Progenitor cell of endocrine pancreas (in vitro differentiated cells): ENCODE measurements around the gene CYCS. TPM values are rescaled to one million over a fixed set of nuclear protein-coding genes. Genes with fewer than 3 reads are reported as not detected.

ENCODE experiments used
- DNase-seq: peaks from one replicate; pipeline ENCODE4 v3.0.0; 2021; ENCODE audit warnings: low spot score; ENCODE audit not compliant: unreplicated experiment
- H3K27ac Mint-ChIP-seq: 2 replicates; pipeline ENCODE4 v1.8.0; 2021; ENCODE audit warnings: mild to moderate bottlenecking, moderate library complexity, mixed read lengths
- H3K27me3 Mint-ChIP-seq: 2 replicates; pipeline ENCODE4 v1.8.0; 2021; ENCODE audit warnings: mixed read lengths
- H3K36me3 Mint-ChIP-seq: 2 replicates; pipeline ENCODE4 v1.8.0; 2022; ENCODE audit warnings: mixed read lengths; ENCODE audit not compliant: insufficient read depth
- H3K4me1 Mint-ChIP-seq: 2 replicates; pipeline ENCODE4 v1.8.0; 2021; ENCODE audit warnings: low read depth, mixed read lengths
- H3K4me3 Mint-ChIP-seq: 2 replicates; pipeline ENCODE4 v1.8.0; 2021; ENCODE audit warnings: low read depth, mild to moderate bottlenecking, moderate library complexity, mixed read lengths
- H3K9me3 Mint-ChIP-seq: 2 replicates; pipeline ENCODE4 v1.8.0; 2021; ENCODE audit warnings: low read depth, mixed read lengths
- long read RNA-seq: library from polyadenylated mRNA; unstranded; transcript quantifications from one replicate; pipeline ENCODE4 v2.0.0, GENCODE V29; 2020
- total RNA-seq: library from RNA; stranded (reverse); gene quantifications from 2 replicates; pipeline ENCODE4 v1.2.1, GENCODE V29; 2021
- TF ChIP-seq, protein P1 (sequence below): fragments of 200-600 bp; sonication (generic); IDR thresholded peaks from one replicate; pipeline ENCODE4 v1.5.0; 2021; ENCODE audit warnings: antibody characterized with exemption, mild to moderate bottlenecking; ENCODE audit not compliant: unreplicated experiment

CYCS gene
- total RNA-seq, result 62.3 and 69.5 TPM in 2 replicates
- long read RNA-seq, full-length matches to known transcripts, result 190 of 194 reads
- long read RNA-seq, partial matches to known transcripts, result 0 of 194 reads
- long read RNA-seq, other reads (novel, unspliced or antisense), result 4 of 194 reads

DNA sequence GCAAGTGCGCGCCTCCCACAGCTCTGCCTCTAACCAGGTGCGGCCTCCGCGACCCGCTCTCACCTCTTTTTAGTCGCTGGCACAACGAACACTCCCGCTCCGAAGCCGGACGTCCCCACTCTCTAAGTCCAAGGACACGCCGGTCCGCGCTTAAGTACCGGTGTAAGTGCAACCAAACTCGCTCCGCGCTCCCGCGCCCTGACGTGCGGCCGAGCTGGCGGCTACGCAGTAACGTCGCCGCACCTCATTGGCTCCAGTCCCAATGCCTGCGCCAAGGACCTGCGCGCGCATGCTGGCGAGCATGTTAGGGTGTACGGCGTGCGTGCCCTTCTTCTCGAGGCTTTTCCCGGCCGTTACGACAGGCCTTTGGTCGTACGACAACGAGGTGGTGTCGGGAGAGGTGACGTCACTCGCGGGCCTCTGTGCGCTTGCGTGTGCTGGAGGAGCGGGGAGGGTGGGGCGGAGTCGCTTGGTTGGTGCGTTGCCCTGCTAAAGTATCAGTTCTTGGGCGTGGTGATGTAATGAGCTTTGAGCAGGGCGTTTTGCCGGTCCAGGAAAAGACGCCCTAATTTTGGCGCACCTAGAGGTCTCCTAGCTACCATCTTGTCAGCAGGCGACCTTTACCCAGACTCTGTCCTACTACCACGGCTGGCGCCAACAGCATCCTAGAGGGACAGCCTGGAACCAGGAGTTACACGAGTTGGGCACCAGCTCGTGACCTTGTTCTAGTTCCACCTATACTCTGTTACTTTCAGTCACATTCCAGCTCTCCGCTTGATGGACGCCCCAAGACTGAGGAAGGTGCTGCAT is at the start of gene CYCS:
Gene CYCS (minus strand): TSS at position 124 of the 810 bp plus-strand sequence. CDS start 1,141 bp downstream, outside the sequence.
- Mint-ChIP-seq H3K9me3 (no peaks in the 10 kb centered on the region), H3K36me3 (peaks cover 18% of the 10 kb centered on the region), H3K27ac (peak within 1 kb of the TSS; percentile 98), H3K27me3 (no peaks in the 10 kb centered on the region), H3K4me3 (peak within 1 kb of the TSS; percentile 91), H3K4me1 (peaks cover 17% of the 10 kb centered on the region)
- peak; percentile 98 for DNase-seq
- TF ChIP-seq, protein P1, sequence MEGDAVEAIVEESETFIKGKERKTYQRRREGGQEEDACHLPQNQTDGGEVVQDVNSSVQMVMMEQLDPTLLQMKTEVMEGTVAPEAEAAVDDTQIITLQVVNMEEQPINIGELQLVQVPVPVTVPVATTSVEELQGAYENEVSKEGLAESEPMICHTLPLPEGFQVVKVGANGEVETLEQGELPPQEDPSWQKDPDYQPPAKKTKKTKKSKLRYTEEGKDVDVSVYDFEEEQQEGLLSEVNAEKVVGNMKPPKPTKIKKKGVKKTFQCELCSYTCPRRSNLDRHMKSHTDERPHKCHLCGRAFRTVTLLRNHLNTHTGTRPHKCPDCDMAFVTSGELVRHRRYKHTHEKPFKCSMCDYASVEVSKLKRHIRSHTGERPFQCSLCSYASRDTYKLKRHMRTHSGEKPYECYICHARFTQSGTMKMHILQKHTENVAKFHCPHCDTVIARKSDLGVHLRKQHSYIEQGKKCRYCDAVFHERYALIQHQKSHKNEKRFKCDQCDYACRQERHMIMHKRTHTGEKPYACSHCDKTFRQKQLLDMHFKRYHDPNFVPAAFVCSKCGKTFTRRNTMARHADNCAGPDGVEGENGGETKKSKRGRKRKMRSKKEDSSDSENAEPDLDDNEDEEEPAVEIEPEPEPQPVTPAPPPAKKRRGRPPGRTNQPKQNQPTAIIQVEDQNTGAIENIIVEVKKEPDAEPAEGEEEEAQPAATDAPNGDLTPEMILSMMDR, result no peak

DNA sequence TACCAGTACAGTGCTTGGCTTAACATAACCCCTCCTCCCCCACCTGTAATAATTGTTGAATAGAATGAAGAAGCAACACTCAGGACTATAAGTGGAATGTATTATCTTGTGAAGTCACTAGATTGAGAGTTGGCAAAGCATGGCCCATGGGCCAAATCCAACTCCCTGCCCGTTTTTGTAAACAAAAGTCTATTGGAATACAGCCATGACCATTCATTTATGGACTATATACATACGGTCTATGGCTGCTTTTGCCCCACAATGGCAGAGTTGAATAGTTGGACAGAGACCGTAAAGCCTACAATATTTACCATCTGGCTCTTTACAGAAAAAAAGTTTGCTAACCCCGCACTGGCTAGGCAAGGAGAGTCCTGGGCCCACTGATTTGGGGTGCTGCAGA is 48.1 kb upstream of the CYCS start:
- DNase-seq, result no peak
- no peaks in the 10 kb centered on the region for H3K27me3 Mint-ChIP-seq
- H3K4me1 Mint-ChIP-seq, result peaks cover 15% of the 10 kb centered on the region
- H3K36me3 Mint-ChIP-seq, result peaks cover 4% of the 10 kb centered on the region
- H3K4me3 Mint-ChIP-seq, result no peak overlapping the region
- H3K27ac Mint-ChIP-seq, result no peak overlapping the region
- TF ChIP-seq, protein P1, result no peak
- peaks cover 7% of the 10 kb centered on the region for H3K9me3 Mint-ChIP-seq

DNA sequence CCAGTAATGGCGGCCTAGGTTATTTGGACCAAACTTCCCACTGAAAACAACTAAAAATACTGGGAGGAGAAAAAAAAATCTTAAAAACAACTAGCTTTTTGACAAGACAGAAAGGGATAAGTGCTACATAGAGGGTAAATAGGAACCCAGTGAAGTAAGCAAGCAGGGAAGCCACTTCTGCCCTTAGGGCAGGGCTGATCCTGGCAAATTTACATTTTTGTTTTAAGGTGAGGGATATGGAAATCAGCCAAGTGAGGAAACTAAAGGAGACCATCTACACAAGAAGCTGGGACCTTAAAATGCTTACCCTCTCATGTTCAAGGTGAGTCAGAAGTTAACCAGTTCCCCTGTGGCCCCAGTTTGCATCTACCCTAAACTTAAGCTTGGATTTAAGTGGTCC is 46.5 kb upstream of the CYCS start:
- Mint-ChIP-seq H3K27me3 (no peaks in the 10 kb centered on the region), H3K36me3 (peaks cover 2% of the 10 kb centered on the region), H3K4me1 (peaks cover 24% of the 10 kb centered on the region), H3K4me3 (no peak overlapping the region), H3K27ac (no peak overlapping the region), H3K9me3 (peaks cover 7% of the 10 kb centered on the region)
- TF ChIP-seq, protein P1, result no peak
- DNase-seq, result no peak

DNA sequence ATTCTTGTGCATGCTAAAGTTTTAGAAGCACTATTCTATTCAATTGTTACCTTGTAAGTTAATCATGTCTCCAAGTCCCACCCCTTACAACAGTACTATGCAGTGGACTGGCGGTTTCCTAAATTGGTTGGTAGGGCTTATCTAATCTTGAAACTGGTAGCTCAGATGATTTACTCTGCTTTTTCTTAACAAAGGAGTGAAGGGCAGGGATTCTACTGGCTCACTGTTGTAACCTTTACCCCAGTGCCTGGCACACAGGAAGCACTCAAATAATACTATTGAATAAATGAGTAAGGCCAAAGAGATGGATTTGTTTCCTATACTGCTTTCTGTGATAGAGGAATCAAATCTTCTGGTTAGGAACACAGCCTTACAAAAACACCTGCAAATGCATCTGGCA is 46.0 kb upstream of the CYCS start:
- H3K4me3 Mint-ChIP-seq, result no peak overlapping the region
- peaks cover 2% of the 10 kb centered on the region for H3K36me3 Mint-ChIP-seq
- H3K4me1 Mint-ChIP-seq, result peaks cover 24% of the 10 kb centered on the region
- no peak for DNase-seq
- no peaks in the 10 kb centered on the region for H3K27me3 Mint-ChIP-seq
- H3K27ac Mint-ChIP-seq, result no peak overlapping the region
- TF ChIP-seq, protein P1, result no peak
- H3K9me3 Mint-ChIP-seq, result peaks cover 7% of the 10 kb centered on the region

DNA sequence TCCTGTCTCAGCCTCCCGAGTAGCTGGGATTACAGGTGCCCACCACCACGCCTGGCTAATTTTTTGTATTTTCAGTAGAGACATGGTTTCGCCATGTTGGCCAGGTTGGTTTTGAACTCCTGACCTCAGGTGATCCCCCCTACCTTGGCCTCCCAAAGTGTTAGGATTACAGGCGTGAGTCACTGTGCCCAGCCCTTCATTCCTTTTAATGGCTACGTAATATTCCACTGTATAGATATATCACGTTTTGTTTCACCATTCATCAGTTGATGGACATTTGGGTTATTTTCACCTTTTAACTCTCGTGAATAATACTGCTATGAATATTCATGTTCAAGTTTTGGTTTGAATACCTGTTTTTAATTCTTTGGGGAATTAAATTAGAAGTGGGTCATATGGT is 44.6 kb upstream of the CYCS start:
- Mint-ChIP-seq H3K4me3 (no peak overlapping the region), H3K36me3 (peaks cover 4% of the 10 kb centered on the region), H3K4me1 (peaks cover 24% of the 10 kb centered on the region), H3K9me3 (peaks cover 7% of the 10 kb centered on the region), H3K27me3 (no peaks in the 10 kb centered on the region), H3K27ac (no peak overlapping the region)
- TF ChIP-seq, protein P1, result no peak
- DNase-seq, result no peak
